Lung (tissue), 12 donors: ENCODE results near the gene RACK1. TPM values are rescaled to one million over a fixed set of nuclear protein-coding genes. Genes with fewer than 3 reads are reported as not detected.

ENCODE experiments used
- ATAC-seq: fragments of 200-7000 bp; cut with Tn5 transposase; one replicate; pipeline ENCODE4 v1.9.1; 2020; ENCODE audit warnings: moderate number of reproducible peaks; ENCODE audit not compliant: insufficient read depth, low FRiP score
- DNase-seq, 3 donors: peaks; one replicate each; pipeline ENCODE4 v3.0.0-alpha.2; 2013 to 2017
- H3K27ac ChIP-seq, 2 donors: one replicate each; pipeline ENCODE4 v1.5.1; 2013; ENCODE audit warnings: mild to moderate bottlenecking in 2 of 2, moderate library complexity in 2 of 2, control low read depth in 1 of 2, inconsistent platforms in 1 of 2, low read depth in 1 of 2, low read length in 1 of 2
- H3K27me3 ChIP-seq, 3 donors: one replicate each; pipeline ENCODE4 v1.5.1; 2013; ENCODE audit warnings: low read length in 2 of 3; ENCODE audit not compliant: control insufficient read depth in 3 of 3, insufficient read depth in 3 of 3
- H3K36me3 ChIP-seq, 4 donors: one replicate each; pipeline ENCODE4 v1.5.1; 2013; ENCODE audit warnings: low read length in 4 of 4, mild to moderate bottlenecking in 1 of 4, moderate library complexity in 1 of 4; ENCODE audit not compliant: control insufficient read depth in 4 of 4, insufficient read depth in 4 of 4
- H3K4me1 ChIP-seq, 5 donors: one replicate each; pipeline ENCODE4 v1.5.1; 2013; ENCODE audit warnings: low read length in 5 of 5, mild to moderate bottlenecking in 2 of 5, moderate library complexity in 1 of 5; ENCODE audit not compliant: control insufficient read depth in 5 of 5, insufficient read depth in 5 of 5
- H3K4me3 ChIP-seq: one replicate; pipeline ENCODE4 v1.5.1; 2013; ENCODE audit warnings: mild to moderate bottlenecking, control low read depth, moderate library complexity
- H3K9ac ChIP-seq, 2 donors: one replicate each; pipeline ENCODE4 v1.5.1; 2013; ENCODE audit warnings: low read length in 2 of 2, control low read depth in 1 of 2; ENCODE audit not compliant: insufficient read depth in 1 of 2
- H3K9me3 ChIP-seq, 4 donors: one replicate each; pipeline ENCODE4 v1.5.1; 2013; ENCODE audit warnings: low read length in 3 of 4, mild to moderate bottlenecking in 1 of 4, moderate library complexity in 1 of 4; ENCODE audit not compliant: control insufficient read depth in 4 of 4, insufficient read depth in 3 of 4
- CTCF ChIP-seq: IDR thresholded peaks from 2 replicates; pipeline ENCODE4 v1.5.1; 2012; ENCODE audit warnings: mild to moderate bottlenecking; ENCODE audit errors: control extremely low read depth, extremely low read depth
- WGBS, 2 donors: extraction: QIAGEN DNeasy Blood & Tissue Kit; methylation state at CpG; one replicate each; pipeline ENCODE4 v1.1.7; 2013; 5-methylcytosine and 5-hydroxymethylcytosine counted together
- polyA plus RNA-seq, 2 donors: library from polyadenylated mRNA; stranded (reverse); fragments of 200-250 nt; gene quantifications; one replicate each; pipeline ENCODE4 v1.2.1, GENCODE V29; 2013
- total RNA-seq, 2 donors: library from RNA; depleted of rRNA in 1 of 2; stranded (reverse); fragments of >200 nt in 1 of 2; gene quantifications; one replicate each; pipeline ENCODE4 v1.2.1, GENCODE V29; 2014 to 2021
- donor health status: control.
- donor health status: control.
- donor health status: Bipolar disorder and iron deficiency.
- donor health status: healthy.
- donor health status: DM: yes; HTN: yes; CAD: no.

The RACK1 gene
- total and polyA plus RNA-seq, 4 donors = 1,254 to 2,994 (median 1,939) TPM

GRCh38 chr5:181243018-181243563 is 615 bp downstream of the RACK1 start:
- peaks cover 21 to 41% (median 38%) of the 10 kb centered on the region in 4 donors for H3K36me3 ChIP-seq
- peaks cover 11 to 42% (median 22%) of the 10 kb centered on the region in 5 donors for H3K4me1 ChIP-seq
- peak overlapping the region; percentile 98 to 99 for H3K9ac ChIP-seq
- ATAC-seq (no peak), DNase-seq (peak in 2 of 3 donors; percentile 44 to 59)
- no peaks in the 10 kb centered on the region for H3K27me3 ChIP-seq
- H3K27ac ChIP-seq = peak overlapping the region; percentile 95 to 97
- WGBS, 2 donors = 1% methylated on average over 25 of the region's 25 CpGs
- H3K9me3 ChIP-seq = no peaks in the 10 kb centered on the region
- peak overlapping the region; percentile 96 for H3K4me3 ChIP-seq
- TF ChIP-seq CTCF = no peak

GRCh38 chr5:181242031-181242451 is 1.7 kb downstream of the RACK1 start:
- peaks cover 9 to 33% (median 21%) of the 10 kb centered on the region in 5 donors for H3K4me1 ChIP-seq
- peak overlapping the region; percentile 98 to 99 for H3K9ac ChIP-seq
- no peak for TF ChIP-seq CTCF
- H3K27me3 ChIP-seq = no peaks in the 10 kb centered on the region
- 44 to 56% methylated on average over 6 of the region's 6 CpGs for WGBS, 2 donors
- DNase-seq (no peak), ATAC-seq (no peak)
- H3K27ac ChIP-seq = peak overlapping the region; percentile 50 to 58
- H3K4me3 ChIP-seq = peak overlapping the region; percentile 96
- peaks cover 31 to 52% (median 48%) of the 10 kb centered on the region in 4 donors for H3K36me3 ChIP-seq
- no peaks in the 10 kb centered on the region for H3K9me3 ChIP-seq

- Histone ChIP-seq H3K9ac (peak overlapping the region in 1 of 2 donors; percentile 99), H3K27me3 (no peaks in the 10 kb centered on the region), H3K9me3 (no peaks in the 10 kb centered on the region), H3K27ac (peak overlapping the region; percentile 50 to 58), H3K4me3 (no peak overlapping the region), H3K4me1 (peaks cover 9 to 30% (median 21%) of the 10 kb centered on the region in 5 donors), H3K36me3 (peaks cover 37 to 57% (median 53%) of the 10 kb centered on the region in 4 donors)
- ATAC-seq (no peak), DNase-seq (no peak)
- no peak for TF ChIP-seq CTCF
- 26 to 33% methylated on average over 6 of the region's 6 CpGs for WGBS, 2 donors
Observed at GRCh38 chr5:181241393-181241975, 2.2 kb downstream of the RACK1 start.
